DOHH2 (cell line): ENCODE measurements around the gene TRIM43B.
"Not testable (repeated sequence)": the region's sequence is repeated elsewhere in the genome, so short reads cannot be mapped to it uniquely, and the experiment has no call there.

Experiments used
- H3F3A ChIP-seq: fragments of 200-600 bp; sonication (generic), shearing (Covaris generic); 2 replicates; pipeline ENCODE4 v1.6.0; 2016; ENCODE audit warnings: antibody characterized with exemption, mild to moderate bottlenecking; ENCODE audit not compliant: control insufficient read depth, insufficient read depth
- H3K27ac ChIP-seq: fragments of 200-600 bp; sonication (generic); 2 replicates; pipeline ENCODE4 v1.5.1; 2014; ENCODE audit warnings: low read depth, mild to moderate bottlenecking, low read length, moderate library complexity
- H3K27me3 ChIP-seq: fragments of 200-600 bp; sonication (generic); 2 replicates; pipeline ENCODE4 v1.6.1; 2014; ENCODE audit warnings: mild to moderate bottlenecking, low read length, mixed read lengths; ENCODE audit not compliant: control insufficient read depth
- H3K36me3 ChIP-seq: fragments of 200-600 bp; sonication (generic); 2 replicates; pipeline ENCODE4 v1.6.1; 2014; ENCODE audit warnings: mild to moderate bottlenecking, low read length, moderate library complexity, mixed read lengths; ENCODE audit not compliant: control insufficient read depth
- H3K4me1 ChIP-seq: fragments of 200-600 bp; sonication (generic); 2 replicates; pipeline ENCODE4 v1.6.1; 2014; ENCODE audit warnings: mild to moderate bottlenecking, low read length, mixed read lengths; ENCODE audit not compliant: control insufficient read depth
- H3K4me2 ChIP-seq: fragments of 200-600 bp; sonication (generic); 2 replicates; pipeline ENCODE4 v1.6.0; 2014; ENCODE audit warnings: mild to moderate bottlenecking, low read length, moderate library complexity
- H3K4me3 ChIP-seq: fragments of 200-600 bp; sonication (generic); 2 replicates; pipeline ENCODE4 v1.5.1; 2014; ENCODE audit warnings: mild to moderate bottlenecking, low read length, mixed read lengths
- H3K79me2 ChIP-seq: fragments of 200-600 bp; sonication (generic); 2 replicates; pipeline ENCODE4 v1.6.1; 2014; ENCODE audit warnings: mild to moderate bottlenecking, low read length, mixed read lengths; ENCODE audit not compliant: control insufficient read depth
- H3K9me2 ChIP-seq: fragments of 200-600 bp; sonication (generic); replicated peaks from 2 replicates; pipeline ENCODE4 v1.6.1; 2014; ENCODE audit warnings: mild to moderate bottlenecking, low read length, mixed read lengths; ENCODE audit not compliant: control insufficient read depth
- H3K9me3 ChIP-seq: fragments of 200-600 bp; sonication (generic); 2 replicates; pipeline ENCODE4 v1.6.1; 2014; ENCODE audit warnings: antibody characterized with exemption, low read length, mixed read lengths; ENCODE audit not compliant: control insufficient read depth, insufficient read depth
- H4K20me1 ChIP-seq: fragments of 200-600 bp; sonication (generic); 2 replicates; pipeline ENCODE4 v1.6.0; 2014; ENCODE audit warnings: low read depth, mild to moderate bottlenecking, antibody characterized with exemption, low read length, moderate library complexity; ENCODE audit not compliant: control insufficient read depth, insufficient read depth
- EZH2phosphoT487 ChIP-seq: fragments of 200-600 bp; sonication (generic); IDR thresholded peaks from 2 replicates; pipeline ENCODE4 v1.6.1; 2017; ENCODE audit warnings: borderline replicate concordance, mild to moderate bottlenecking, antibody characterized with exemption, low read length, moderate library complexity, mixed read lengths
- TF ChIP-seq, protein P1 (sequence below): fragments of 200-600 bp; sonication (generic); IDR thresholded peaks from one replicate; pipeline ENCODE4 v1.5.1; 2014; ENCODE audit warnings: antibody characterized with exemption, mild to moderate bottlenecking, low read depth, low read length; ENCODE audit not compliant: poor library complexity, severe bottlenecking

Gene TRIM43B

GRCh38 chr2:95484654-95485053 lies at the start of gene TRIM43B:
TSS of gene TRIM43B (minus strand) at chr2:95484754. CDS start at chr2:95482714, 2,040 bp downstream.
- not testable (repeated sequence) for H3F3A ChIP-seq

DNA sequence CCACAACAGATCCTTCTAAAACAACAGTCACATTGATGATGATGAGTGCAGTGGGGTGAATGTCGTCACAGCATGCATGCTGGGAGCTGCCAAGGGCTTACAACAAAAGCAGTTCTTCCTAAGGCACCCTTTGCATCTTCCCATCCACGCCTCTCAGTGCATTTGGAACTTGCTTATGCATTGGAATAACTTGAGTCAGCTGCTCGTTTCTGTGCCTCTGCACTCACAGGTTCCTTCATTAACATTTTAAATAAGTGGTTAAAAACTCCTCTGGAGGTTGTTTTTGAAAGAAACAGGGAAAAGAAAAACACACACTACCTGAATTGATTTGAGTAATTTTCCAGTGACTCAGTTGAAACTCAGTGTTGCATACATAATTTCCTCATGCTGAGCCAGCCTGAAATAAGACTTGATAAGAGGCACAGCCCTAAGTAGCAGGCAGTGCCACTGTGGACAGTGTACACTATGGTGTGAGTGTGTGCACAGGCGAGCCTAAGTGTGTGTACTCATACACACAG lies 46.8 kb upstream of the TRIM43B start:
- no peaks in the 10 kb centered on the region for H3F3A ChIP-seq
- no peak overlapping the region for H3K4me2 ChIP-seq

More at GRCh38 chr2:95484654-95485053, at the start of gene TRIM43B:
- H3K9me2 ChIP-seq, H3K4me1 ChIP-seq, H3K79me2 ChIP-seq, H3K4me2 ChIP-seq, H3K27ac ChIP-seq, H4K20me1 ChIP-seq, H3K27me3 ChIP-seq, H3K9me3 ChIP-seq, H3K36me3 ChIP-seq, H3K4me3 ChIP-seq: not testable (repeated sequence)

DNA sequence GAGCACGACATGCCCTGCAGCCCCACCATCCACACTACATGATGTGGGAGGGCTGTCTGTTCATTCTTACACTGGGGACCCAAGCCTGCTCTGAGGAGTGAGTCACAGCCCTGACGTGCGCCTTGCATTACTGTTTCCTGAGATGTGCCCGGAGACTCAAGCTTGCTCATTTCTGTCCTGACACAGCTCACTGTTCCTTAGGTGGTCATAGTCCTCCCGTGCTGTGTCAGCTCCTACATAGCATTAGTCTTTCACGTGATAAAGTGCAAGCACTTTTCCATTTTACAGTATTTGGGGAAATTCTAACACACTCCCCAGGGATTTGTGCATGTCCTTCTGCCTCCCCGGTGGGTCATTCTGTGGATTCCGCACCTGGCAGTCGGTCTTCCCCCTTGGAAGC lies 46.2 kb upstream of the TRIM43B start:
- no peaks in the 10 kb centered on the region for H3K4me1 ChIP-seq
- no peaks in the 10 kb centered on the region for H3K36me3 ChIP-seq
- no peak overlapping the region for H3K4me2 ChIP-seq
- H3K4me3 ChIP-seq = no peak overlapping the region
- no peaks in the 10 kb centered on the region for H3F3A ChIP-seq
- no peak for TF ChIP-seq EZH2phosphoT487
- TF ChIP-seq, protein P1, sequence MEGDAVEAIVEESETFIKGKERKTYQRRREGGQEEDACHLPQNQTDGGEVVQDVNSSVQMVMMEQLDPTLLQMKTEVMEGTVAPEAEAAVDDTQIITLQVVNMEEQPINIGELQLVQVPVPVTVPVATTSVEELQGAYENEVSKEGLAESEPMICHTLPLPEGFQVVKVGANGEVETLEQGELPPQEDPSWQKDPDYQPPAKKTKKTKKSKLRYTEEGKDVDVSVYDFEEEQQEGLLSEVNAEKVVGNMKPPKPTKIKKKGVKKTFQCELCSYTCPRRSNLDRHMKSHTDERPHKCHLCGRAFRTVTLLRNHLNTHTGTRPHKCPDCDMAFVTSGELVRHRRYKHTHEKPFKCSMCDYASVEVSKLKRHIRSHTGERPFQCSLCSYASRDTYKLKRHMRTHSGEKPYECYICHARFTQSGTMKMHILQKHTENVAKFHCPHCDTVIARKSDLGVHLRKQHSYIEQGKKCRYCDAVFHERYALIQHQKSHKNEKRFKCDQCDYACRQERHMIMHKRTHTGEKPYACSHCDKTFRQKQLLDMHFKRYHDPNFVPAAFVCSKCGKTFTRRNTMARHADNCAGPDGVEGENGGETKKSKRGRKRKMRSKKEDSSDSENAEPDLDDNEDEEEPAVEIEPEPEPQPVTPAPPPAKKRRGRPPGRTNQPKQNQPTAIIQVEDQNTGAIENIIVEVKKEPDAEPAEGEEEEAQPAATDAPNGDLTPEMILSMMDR = no peak
- H3K9me2 ChIP-seq = no peaks in the 10 kb centered on the region
- 0 out of 2 replicates have a peak, but pooled peaks cover 7% of the 10 kb centered on the region for H3K27me3 ChIP-seq
- no peaks in the 10 kb centered on the region for H3K79me2 ChIP-seq
- H3K9me3 ChIP-seq = no peaks in the 10 kb centered on the region
- no peak overlapping the region for H3K27ac ChIP-seq
- H4K20me1 ChIP-seq = no peaks in the 10 kb centered on the region

More for the DNA sequence above, 46.8 kb upstream of the TRIM43B start:
- no peaks in the 10 kb centered on the region for H3K36me3 ChIP-seq
- no peaks in the 10 kb centered on the region for H3K79me2 ChIP-seq
- H3K4me1 ChIP-seq = no peaks in the 10 kb centered on the region
- H3K27me3 ChIP-seq = 0 out of 2 replicates have a peak, but pooled peaks cover 4% of the 10 kb centered on the region
- H3K9me3 ChIP-seq = no peaks in the 10 kb centered on the region
- TF ChIP-seq EZH2phosphoT487 = no peak
- TF ChIP-seq, protein P1 = no peak
- no peak overlapping the region for H3K27ac ChIP-seq
- no peaks in the 10 kb centered on the region for H4K20me1 ChIP-seq
- H3K9me2 ChIP-seq = no peaks in the 10 kb centered on the region
- H3K4me3 ChIP-seq = no peak overlapping the region

GRCh38 chr2:95526360-95527341 lies 42.1 kb upstream of the TRIM43B start:
- peak overlapping the region; percentile 30; the same call in 1 of the 2 replicates for H3K4me2 ChIP-seq
- H4K20me1 ChIP-seq = no peaks in the 10 kb centered on the region
- H3K4me1 ChIP-seq = no peaks in the 10 kb centered on the region
- H3K27ac ChIP-seq = no peak overlapping the region
- H3K9me3 ChIP-seq = no peaks in the 10 kb centered on the region
- no peak for TF ChIP-seq EZH2phosphoT487
- TF ChIP-seq, protein P1 = no peak
- H3K27me3 ChIP-seq = 0 out of 2 replicates have a peak, but pooled peaks cover 3% of the 10 kb centered on the region
- H3K36me3 ChIP-seq = no peaks in the 10 kb centered on the region
- peak overlapping the region; percentile 42 for H3K4me3 ChIP-seq
- no peaks in the 10 kb centered on the region for H3K9me2 ChIP-seq
- H3F3A ChIP-seq = no peaks in the 10 kb centered on the region
- H3K79me2 ChIP-seq = no peaks in the 10 kb centered on the region
